ENCODE measurements around the gene CFAP126. TPM values are rescaled to one million over a fixed set of nuclear protein-coding genes. Genes with fewer than 3 reads are reported as not detected.
"Not testable (repeated sequence)": the region's sequence is repeated elsewhere in the genome, so short reads cannot be mapped to it uniquely, and the experiment has no call there.

The CFAP126 gene
- total and polyA plus RNA-seq, 2 donors from 2014 or later, result 2.5 to 3.4 TPM

GRCh38 chr1:161389691-161390558 lies 22.2 kb upstream of the CFAP126 start:
- H3K4me1 ChIP-seq (ENCODE audit: control insufficient read depth in 2 of 3, insufficient read depth in 2 of 3, low read depth in 1 of 3, low read length in 3 of 3), result no peaks in the 10 kb centered on the region
- H3K27ac ChIP-seq (ENCODE audit: low read depth in 2 of 2, low read length in 2 of 2), result peak overlapping the region; percentile 96 to 98
- DNase-seq, result peak; percentile 96 to 99 (median 98)
- no peaks in the 10 kb centered on the region for H3K9me3 ChIP-seq (ENCODE audit: control insufficient read depth in 2 of 3, insufficient read depth in 1 of 3, low read length in 3 of 3)
- peak overlapping the region; percentile 92 to 94 (median 94) for H3K4me3 ChIP-seq (ENCODE audit: low read length in 3 of 3)
- intact Hi-C loops (cut with DNase I), result no loop called here
- TF ChIP-seq, protein P1, sequence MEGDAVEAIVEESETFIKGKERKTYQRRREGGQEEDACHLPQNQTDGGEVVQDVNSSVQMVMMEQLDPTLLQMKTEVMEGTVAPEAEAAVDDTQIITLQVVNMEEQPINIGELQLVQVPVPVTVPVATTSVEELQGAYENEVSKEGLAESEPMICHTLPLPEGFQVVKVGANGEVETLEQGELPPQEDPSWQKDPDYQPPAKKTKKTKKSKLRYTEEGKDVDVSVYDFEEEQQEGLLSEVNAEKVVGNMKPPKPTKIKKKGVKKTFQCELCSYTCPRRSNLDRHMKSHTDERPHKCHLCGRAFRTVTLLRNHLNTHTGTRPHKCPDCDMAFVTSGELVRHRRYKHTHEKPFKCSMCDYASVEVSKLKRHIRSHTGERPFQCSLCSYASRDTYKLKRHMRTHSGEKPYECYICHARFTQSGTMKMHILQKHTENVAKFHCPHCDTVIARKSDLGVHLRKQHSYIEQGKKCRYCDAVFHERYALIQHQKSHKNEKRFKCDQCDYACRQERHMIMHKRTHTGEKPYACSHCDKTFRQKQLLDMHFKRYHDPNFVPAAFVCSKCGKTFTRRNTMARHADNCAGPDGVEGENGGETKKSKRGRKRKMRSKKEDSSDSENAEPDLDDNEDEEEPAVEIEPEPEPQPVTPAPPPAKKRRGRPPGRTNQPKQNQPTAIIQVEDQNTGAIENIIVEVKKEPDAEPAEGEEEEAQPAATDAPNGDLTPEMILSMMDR (IDR thresholded peaks at IDR 0.05; ENCODE audit: borderline replicate concordance, extremely low read depth, insufficient read depth), result no peak
- no peaks in the 10 kb centered on the region for H3K27me3 ChIP-seq (ENCODE audit: control insufficient read depth, insufficient read depth, low read length)
- no peaks in the 10 kb centered on the region for H3K36me3 ChIP-seq (ENCODE audit: control insufficient read depth in 2 of 3, insufficient read depth in 3 of 3, low read length in 3 of 3)
- peak overlapping the region; percentile 92 to 98 (median 95) for H3K9ac ChIP-seq (ENCODE audit: low read length in 3 of 3)
- no peak for FAIRE-seq

DNA sequence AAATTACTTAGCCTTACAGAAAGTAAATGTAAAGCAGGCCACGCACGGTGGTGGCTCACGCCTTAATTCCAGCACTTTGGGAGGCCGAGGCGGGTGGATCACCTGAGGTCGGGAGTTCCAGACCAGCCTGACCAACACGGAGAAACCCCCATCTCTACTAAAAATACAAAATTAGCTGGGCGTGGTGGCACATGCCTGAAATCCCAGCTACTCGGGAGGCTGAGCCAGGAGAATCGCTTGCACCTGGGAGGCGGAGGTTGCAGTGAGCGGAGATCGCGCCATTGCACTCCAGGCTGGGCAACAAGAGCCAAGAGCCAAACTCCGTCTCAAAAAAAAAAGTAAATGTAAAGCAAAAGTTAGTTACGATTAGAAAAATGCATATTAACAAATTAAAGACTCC lies 21.5 kb upstream of the CFAP126 start:
- Histone ChIP-seq H3K9ac (ENCODE audit: low read length in 3 of 3) (peak overlapping the region; percentile 91 to 98 (median 92)), H3K27ac (ENCODE audit: low read depth in 2 of 2, low read length in 2 of 2) (peak overlapping the region; percentile 96 to 98), H3K4me3 (ENCODE audit: low read length in 3 of 3) (peak overlapping the region; percentile 92 to 94 (median 94))
- DNase-seq; FAIRE-seq; H3K9me3 ChIP-seq (ENCODE audit: control insufficient read depth in 2 of 3, insufficient read depth in 1 of 3, low read length in 3 of 3); H3K4me1 ChIP-seq (ENCODE audit: control insufficient read depth in 2 of 3, insufficient read depth in 2 of 3, low read depth in 1 of 3, low read length in 3 of 3); H3K36me3 ChIP-seq (ENCODE audit: control insufficient read depth in 2 of 3, insufficient read depth in 3 of 3, low read length in 3 of 3); H3K27me3 ChIP-seq (ENCODE audit: control insufficient read depth, insufficient read depth, low read length); intact Hi-C loops (cut with DNase I): not testable (repeated sequence)

GRCh38 chr1:161388639-161389038 lies 21.0 kb upstream of the CFAP126 start:
- DNase-seq (no peak), FAIRE-seq (no peak)
- Histone ChIP-seq H3K27me3 (ENCODE audit: control insufficient read depth, insufficient read depth, low read length) (no peaks in the 10 kb centered on the region), H3K4me3 (ENCODE audit: low read length in 3 of 3) (no peak overlapping the region), H3K4me1 (ENCODE audit: control insufficient read depth in 2 of 3, insufficient read depth in 2 of 3, low read depth in 1 of 3, low read length in 3 of 3) (no peaks in the 10 kb centered on the region), H3K36me3 (ENCODE audit: control insufficient read depth in 2 of 3, insufficient read depth in 3 of 3, low read length in 3 of 3) (no peaks in the 10 kb centered on the region), H3K9me3 (ENCODE audit: control insufficient read depth in 2 of 3, insufficient read depth in 1 of 3, low read length in 3 of 3) (no peaks in the 10 kb centered on the region), H3K27ac (ENCODE audit: low read depth in 2 of 2, low read length in 2 of 2) (peak overlapping the region in 1 of 2 donors; percentile 98), H3K9ac (ENCODE audit: low read length in 3 of 3) (no peak overlapping the region)
- TF ChIP-seq, protein P1 (IDR thresholded peaks at IDR 0.05; ENCODE audit: borderline replicate concordance, extremely low read depth, insufficient read depth), result no peak
- intact Hi-C loops (cut with DNase I), result no loop called here

DNA sequence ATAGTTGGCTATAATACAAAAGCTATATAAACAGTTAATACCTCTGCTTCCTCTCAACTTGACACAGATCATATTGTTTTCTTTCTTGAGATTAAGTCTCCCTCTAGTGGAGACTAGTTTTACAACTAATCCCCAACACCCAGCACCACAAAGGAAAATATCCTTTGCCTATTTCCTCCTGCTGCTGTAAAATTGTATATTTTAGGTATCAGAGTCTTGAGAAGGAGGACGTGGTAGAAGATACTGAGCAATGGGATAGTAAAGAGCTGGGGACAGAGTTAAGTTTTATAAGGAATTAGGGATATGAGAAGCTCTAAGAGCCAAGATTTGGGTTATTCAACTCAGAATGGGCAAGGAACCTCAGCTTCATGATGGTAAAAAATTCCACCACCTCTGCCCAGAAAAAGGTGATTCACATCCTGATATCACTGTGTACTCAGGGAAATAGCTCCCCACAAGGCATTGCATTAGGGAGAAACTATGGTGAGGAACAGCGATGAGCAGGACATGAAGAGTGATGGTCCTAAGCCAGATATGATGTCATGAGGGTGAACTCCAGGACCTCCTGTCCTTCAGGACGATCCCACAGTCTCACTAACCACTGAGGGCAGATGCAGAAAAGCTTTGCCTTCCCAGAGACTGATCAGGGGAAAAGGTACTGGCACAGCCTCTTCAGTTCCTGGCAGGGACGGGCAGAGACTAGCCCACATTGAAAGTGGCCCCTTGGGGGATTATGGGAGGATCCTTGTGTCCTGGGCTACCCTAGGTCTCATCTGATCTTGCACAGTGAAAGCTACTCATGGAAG lies 14.7 kb upstream of the CFAP126 start:
- intact Hi-C loops (cut with DNase I), result no loop called here
- FAIRE-seq (peak; percentile 98), DNase-seq (peak in 2 of 5 donors; percentile 64 to 80)
- no peak overlapping the region for H3K27ac ChIP-seq (ENCODE audit: low read depth in 2 of 2, low read length in 2 of 2)
- no peaks in the 10 kb centered on the region for H3K4me1 ChIP-seq (ENCODE audit: control insufficient read depth in 2 of 3, insufficient read depth in 2 of 3, low read depth in 1 of 3, low read length in 3 of 3)
- no peaks in the 10 kb centered on the region for H3K36me3 ChIP-seq (ENCODE audit: control insufficient read depth in 2 of 3, insufficient read depth in 3 of 3, low read length in 3 of 3)
- no peak overlapping the region for H3K4me3 ChIP-seq (ENCODE audit: low read length in 3 of 3)
- no peaks in the 10 kb centered on the region for H3K27me3 ChIP-seq (ENCODE audit: control insufficient read depth, insufficient read depth, low read length)
- TF ChIP-seq, protein P1 (IDR thresholded peaks at IDR 0.05; ENCODE audit: borderline replicate concordance, extremely low read depth, insufficient read depth), result peak; percentile 67
- H3K9me3 ChIP-seq (ENCODE audit: control insufficient read depth in 2 of 3, insufficient read depth in 1 of 3, low read length in 3 of 3), result no peaks in the 10 kb centered on the region
- no peak overlapping the region for H3K9ac ChIP-seq (ENCODE audit: low read length in 3 of 3)

Measured in kidney (tissue), 14 donors.